DMS53 treated with DMSO at 0.1 percent for 48 hours (cell line): Measurements from ENCODE around the gene ZNF672.
"Not testable (repeated sequence)": the region's sequence is repeated elsewhere in the genome, so short reads cannot be mapped to it uniquely, and the experiment has no call there.

Experiments
- DNase-seq: peaks from one replicate; lab custom pipeline; 2025; ENCODE audit not compliant: unreplicated experiment; lab: John Stamatoyannopoulos, UW

The ZNF672 gene

GRCh38 chr1:248884632-248885295, 46.7 kb downstream of the ZNF672 start:
- DNase-seq: no peak

GRCh38 chr1:248885646-248886045, 47.6 kb downstream of the ZNF672 start:
- no peak for DNase-seq

- no peak for DNase-seq
These were observed 48.3 kb downstream of the ZNF672 start for GRCh38 chr1:248886237-248886895.

- not testable (repeated sequence) for DNase-seq
These were observed 51.9 kb downstream of the ZNF672 start for GRCh38 chr1:248889914-248890243.

- no peak for DNase-seq
These were observed 52.8 kb downstream of the ZNF672 start for GRCh38 chr1:248890549-248891498.

GRCh38 chr1:248891758-248892157, 53.7 kb downstream of the ZNF672 start:
- no peak for DNase-seq

- DNase-seq: no peak
These were observed 54.6 kb downstream of the ZNF672 start for GRCh38 chr1:248892590-248892989.

GRCh38 chr1:248894837-248895236, 56.8 kb downstream of the ZNF672 start:
- no peak for DNase-seq

- DNase-seq: no peak
These were observed 59.7 kb downstream of the ZNF672 start for GRCh38 chr1:248897412-248898337.
